Neuronal stem cell (in vitro differentiated cells): ENCODE data around the gene PLEKHA7.
A peak's percentile ranks its signal among the peaks of the same experiment; 100 is the strongest.

Experiments
- DNase-seq: peaks from one replicate; pipeline ENCODE4 v3.0.0-alpha.2; 2013; ENCODE audit warnings: low spot score
- H2AFZ ChIP-seq: one replicate; pipeline ENCODE4 v1.6.1; 2013; ENCODE audit warnings: mild to moderate bottlenecking, low read length, inconsistent platforms
- H2AK5ac ChIP-seq: 2 replicates; pipeline ENCODE4 v1.6.1; 2013; ENCODE audit warnings: low read depth, mild to moderate bottlenecking, inconsistent platforms, low read length, moderate library complexity, mixed read lengths
- H2BK120ac ChIP-seq: 2 replicates; pipeline ENCODE4 v1.6.1; 2013; ENCODE audit warnings: low read depth, mild to moderate bottlenecking, inconsistent platforms, low read length, moderate library complexity, mixed read lengths
- H2BK12ac ChIP-seq: one replicate; pipeline ENCODE4 v1.6.1; 2013; ENCODE audit warnings: low read length, inconsistent platforms
- H2BK15ac ChIP-seq: 2 replicates; pipeline ENCODE4 v1.6.1; 2013; ENCODE audit warnings: mild to moderate bottlenecking, low read length, inconsistent platforms, mixed read lengths
- H2BK5ac ChIP-seq: one replicate; pipeline ENCODE4 v1.6.1; 2013; ENCODE audit warnings: inconsistent platforms, mild to moderate bottlenecking, low read length, moderate library complexity
- H3K14ac ChIP-seq: one replicate; pipeline ENCODE4 v1.6.1; 2013; ENCODE audit warnings: low read length, inconsistent platforms
- H3K18ac ChIP-seq: 2 replicates; pipeline ENCODE4 v1.6.1; 2013; ENCODE audit warnings: low read length, inconsistent platforms
- H3K23ac ChIP-seq: 2 replicates; pipeline ENCODE4 v1.6.1; 2013; ENCODE audit warnings: low read depth, mild to moderate bottlenecking, mixed read lengths, low read length, inconsistent platforms; ENCODE audit not compliant: poor library complexity
- H3K27ac ChIP-seq: replicated peaks from 3 replicates; pipeline ENCODE4 v1.5.1; 2013; ENCODE audit warnings: low read length, inconsistent platforms
- H3K27me3 ChIP-seq, 3 experiments: 2 replicates each; pipeline ENCODE4 v1.6.1; 2013; ENCODE audit warnings: low read length in 3 of 3, mild to moderate bottlenecking in 2 of 3, inconsistent platforms in 1 of 3, low read depth in 1 of 3, mixed read lengths in 1 of 3, moderate library complexity in 1 of 3; ENCODE audit not compliant: control insufficient read depth in 3 of 3, insufficient read depth in 3 of 3
- H3K36me3 ChIP-seq, 2 donors: replicated peaks in 1 of 2; 2 replicates each; pipeline ENCODE4 v1.6.1; 2013; ENCODE audit warnings: low read length in 2 of 2; ENCODE audit not compliant: control insufficient read depth in 2 of 2, insufficient read depth in 2 of 2
- H3K4ac ChIP-seq: 2 replicates; pipeline ENCODE4 v1.6.1; 2013; ENCODE audit warnings: inconsistent platforms, mild to moderate bottlenecking, low read length, moderate library complexity
- H3K4me1 ChIP-seq, 2 donors: 1 replicate in 1 of 2; 2 replicates in 1 of 2; pipeline ENCODE4 v1.6.1; 2013; ENCODE audit warnings: low read length in 2 of 2, low read depth in 1 of 2; ENCODE audit not compliant: control insufficient read depth in 2 of 2, insufficient read depth in 1 of 2
- H3K4me2 ChIP-seq: one replicate; pipeline ENCODE4 v1.6.1; 2013; ENCODE audit warnings: mild to moderate bottlenecking, low read length, inconsistent platforms; ENCODE audit not compliant: insufficient read depth, poor library complexity, severe bottlenecking
- H3K4me3 ChIP-seq, 2 donors: 2 replicates each; pipeline ENCODE4 v1.5.1; 2013; ENCODE audit warnings: low read length in 2 of 2, mild to moderate bottlenecking in 2 of 2, inconsistent platforms in 1 of 2, moderate library complexity in 1 of 2
- H3K79me1 ChIP-seq: one replicate; pipeline ENCODE4 v1.6.1; 2013; ENCODE audit warnings: low read depth, mild to moderate bottlenecking, inconsistent platforms, low read length, moderate library complexity
- H3K9ac ChIP-seq: one replicate; pipeline ENCODE4 v1.6.1; 2013; ENCODE audit warnings: mild to moderate bottlenecking, low read depth, low read length, inconsistent platforms; ENCODE audit not compliant: poor library complexity
- H3K9me3 ChIP-seq, 2 donors: replicated peaks in 1 of 2; 2 replicates each; pipeline versions ENCODE3 to v1.6.1; 2013; ENCODE audit warnings: low read length in 2 of 2, mild to moderate bottlenecking in 2 of 2, inconsistent platforms in 1 of 2, low read depth in 1 of 2, mixed read lengths in 1 of 2, moderate library complexity in 1 of 2; ENCODE audit not compliant: control insufficient read depth in 2 of 2, insufficient read depth in 1 of 2
- H4K8ac ChIP-seq: one replicate; pipeline ENCODE4 v1.6.1; 2013; ENCODE audit warnings: low read depth, mild to moderate bottlenecking, inconsistent platforms, low read length, moderate library complexity
- H4K91ac ChIP-seq: one replicate; pipeline ENCODE4 v1.6.1; 2013; ENCODE audit warnings: low read length, low read depth, mild to moderate bottlenecking, inconsistent platforms; ENCODE audit not compliant: poor library complexity
- WGBS, 2 donors: extraction: QIAGEN DNeasy Blood & Tissue Kit; methylation state at CpG; one replicate each; pipeline ENCODE4 v1.1.7; 2013; ENCODE audit warnings: missing lambda C conversion rate in 2 of 2, mixed read lengths in 1 of 2; ENCODE audit not compliant: insufficient read length in 2 of 2, insufficient replicate concordance in 1 of 2; ENCODE audit errors: extremely low coverage in 2 of 2; 5-methylcytosine and 5-hydroxymethylcytosine counted together

The PLEKHA7 gene

GRCh38 chr11:16843294-16843693 is 170.9 kb downstream of the PLEKHA7 start:
- Histone ChIP-seq H3K4me2 (no peak overlapping the region), H3K27ac (no peak overlapping the region), H3K14ac (no peak overlapping the region), H4K8ac (no peak overlapping the region), H3K9me3 (peaks cover 0 to 11% of the 10 kb centered on the region in 2 donors), H4K91ac (no peak overlapping the region), H3K23ac (no peak overlapping the region), H3K79me1 (no peaks in the 10 kb centered on the region), H2AK5ac (no peak overlapping the region), H2BK5ac (no peak overlapping the region), H2AFZ (no peak overlapping the region), H3K18ac (no peak overlapping the region), H2BK15ac (no peak overlapping the region), H3K36me3 (peaks cover 8 to 58% of the 10 kb centered on the region in 2 donors), H3K4ac (no peak overlapping the region), H3K9ac (no peak overlapping the region), H3K4me1 (no peaks in the 10 kb centered on the region), H3K27me3 (no peaks in the 10 kb centered on the region), H2BK120ac (no peak overlapping the region), H2BK12ac (no peak overlapping the region), H3K4me3 (no peak overlapping the region)
- DNase-seq = no peak

- no peak for DNase-seq
- Histone ChIP-seq H3K4me3 (no peak overlapping the region), H3K27me3 (no peaks in the 10 kb centered on the region), H3K9ac (no peak overlapping the region), H2BK5ac (no peak overlapping the region), H3K9me3 (peaks cover 0 to 11% of the 10 kb centered on the region in 2 donors), H3K4me2 (no peak overlapping the region), H3K4me1 (no peaks in the 10 kb centered on the region), H2BK15ac (no peak overlapping the region), H3K4ac (no peak overlapping the region), H3K14ac (no peak overlapping the region), H3K36me3 (peaks cover 8 to 61% of the 10 kb centered on the region in 2 donors), H2BK120ac (no peak overlapping the region), H3K27ac (no peak overlapping the region), H2AFZ (no peak overlapping the region), H4K91ac (no peak overlapping the region), H3K23ac (no peak overlapping the region), H2BK12ac (no peak overlapping the region), H3K79me1 (no peaks in the 10 kb centered on the region), H4K8ac (no peak overlapping the region), H2AK5ac (no peak overlapping the region), H3K18ac (no peak overlapping the region)
- whole genome bisulfite sequencing, 2 donors = no CpG with 5 or more reads among the region's 4 CpGs
These were observed 172.2 kb downstream of the PLEKHA7 start for GRCh38 chr11:16841984-16842383.

- WGBS, 2 donors = no CpG with 5 or more reads among the region's 9 CpGs
- Histone ChIP-seq H3K14ac (no peak overlapping the region), H2BK5ac (no peak overlapping the region), H2AK5ac (no peak overlapping the region), H2BK15ac (no peak overlapping the region), H3K27me3 (no peaks in the 10 kb centered on the region), H4K91ac (no peak overlapping the region), H3K9me3 (peaks cover 0 to 11% of the 10 kb centered on the region in 2 donors), H3K36me3 (peaks cover 8 to 57% of the 10 kb centered on the region in 2 donors), H3K4me2 (no peak overlapping the region), H2BK12ac (no peak overlapping the region), H3K9ac (no peak overlapping the region), H3K4me3 (peak overlapping the region in 1 of 2 donors; percentile 36), H4K8ac (no peak overlapping the region), H3K4me1 (no peaks in the 10 kb centered on the region), H3K18ac (peak overlapping the region; percentile 15), H3K23ac (no peak overlapping the region), H3K79me1 (no peaks in the 10 kb centered on the region), H3K4ac (no peak overlapping the region), H3K27ac (no peak overlapping the region), H2AFZ (no peak overlapping the region), H2BK120ac (no peak overlapping the region)
- no peak for DNase-seq
These were observed 172.7 kb downstream of the PLEKHA7 start for GRCh38 chr11:16841481-16841880.

- H3K9me3 ChIP-seq = peaks cover 0 to 11% of the 10 kb centered on the region in 2 donors
- no peaks in the 10 kb centered on the region for H3K27me3 ChIP-seq
- H3K4me2 ChIP-seq = no peak overlapping the region
- no peak overlapping the region for H3K27ac ChIP-seq
- no peaks in the 10 kb centered on the region for H3K4me1 ChIP-seq
- no peak overlapping the region for H2BK5ac ChIP-seq
- H2BK12ac ChIP-seq = no peak overlapping the region
- H3K4ac ChIP-seq = no peak overlapping the region
- no peak overlapping the region for H2BK15ac ChIP-seq
- WGBS, 2 donors = no CpG with 5 or more reads among the region's 2 CpGs
- no peak overlapping the region for H2AFZ ChIP-seq
- no peak overlapping the region for H3K18ac ChIP-seq
- no peak overlapping the region for H4K8ac ChIP-seq
- no peaks in the 10 kb centered on the region for H3K79me1 ChIP-seq
- no peak overlapping the region for H2AK5ac ChIP-seq
- no peak overlapping the region for H4K91ac ChIP-seq
- H3K36me3 ChIP-seq = peaks cover 8 to 54% of the 10 kb centered on the region in 2 donors
- H3K14ac ChIP-seq = no peak overlapping the region
- DNase-seq = no peak
- H3K9ac ChIP-seq = no peak overlapping the region
- no peak overlapping the region for H3K23ac ChIP-seq
- no peak overlapping the region for H3K4me3 ChIP-seq
- H2BK120ac ChIP-seq = no peak overlapping the region
These were observed 173.3 kb downstream of the PLEKHA7 start for GRCh38 chr11:16840951-16841350.
